Myocyte (in vitro differentiated cells): Measurements from ENCODE around the gene SLC34A3. TPM values are rescaled to one million over a fixed set of nuclear protein-coding genes. Genes with fewer than 3 reads are reported as not detected.
"Not testable (repeated sequence)": the region's sequence is repeated elsewhere in the genome, so short reads cannot be mapped to it uniquely, and the experiment has no call there.

Source experiments
- DNase-seq: peaks from one replicate; pipeline ENCODE4 v3.0.0-alpha.2; 2012; ENCODE audit warnings: low read depth
- total RNA-seq: library from RNA; depleted of rRNA; stranded (reverse); fragments of >200 nt; gene quantifications from 2 replicates; pipeline ENCODE4 v1.2.3, GENCODE V29; 2014

SLC34A3 gene
- total RNA-seq, 1 donor from 2014 or later = 0.56 TPM

- DNase-seq = peak; percentile 48
These were observed 24.9 kb downstream of the SLC34A3 start for GRCh38 chr9:137255448-137256114.

- DNase-seq = no peak
These were observed 25.7 kb downstream of the SLC34A3 start for GRCh38 chr9:137256362-137256761.

GRCh38 chr9:137256856-137257255 is 26.2 kb downstream of the SLC34A3 start:
- no peak for DNase-seq

GRCh38 chr9:137262173-137262908 is 31.6 kb downstream of the SLC34A3 start:
- not testable (repeated sequence) for DNase-seq

- DNase-seq = no peak
These were observed 32.2 kb downstream of the SLC34A3 start for GRCh38 chr9:137262909-137263285.

- DNase-seq = no peak
These were observed 32.8 kb downstream of the SLC34A3 start for GRCh38 chr9:137263506-137263905.

GRCh38 chr9:137264067-137264466 is 33.4 kb downstream of the SLC34A3 start:
- DNase-seq = no peak

- no peak for DNase-seq
These were observed 34.9 kb downstream of the SLC34A3 start for GRCh38 chr9:137265496-137266161.

- DNase-seq = no peak
These were observed 35.4 kb downstream of the SLC34A3 start for GRCh38 chr9:137266162-137266527.

GRCh38 chr9:137266585-137267453 is 36.1 kb downstream of the SLC34A3 start:
- no peak for DNase-seq

GRCh38 chr9:137267933-137268355 is 37.2 kb downstream of the SLC34A3 start:
- no peak for DNase-seq

- DNase-seq = no peak
These were observed 38.0 kb downstream of the SLC34A3 start for GRCh38 chr9:137268538-137269201.

- peak; percentile 24 for DNase-seq
These were observed 38.6 kb downstream of the SLC34A3 start for GRCh38 chr9:137269231-137269772.

GRCh38 chr9:137270929-137271695 is 40.4 kb downstream of the SLC34A3 start:
- peak; percentile 57 for DNase-seq

GRCh38 chr9:137271696-137272076 is 41.0 kb downstream of the SLC34A3 start:
- DNase-seq = no peak

- DNase-seq = no peak
These were observed 41.8 kb downstream of the SLC34A3 start for GRCh38 chr9:137272241-137273094.

- DNase-seq = no peak
These were observed 42.4 kb downstream of the SLC34A3 start for GRCh38 chr9:137273095-137273490.

- no peak for DNase-seq
These were observed 43.1 kb downstream of the SLC34A3 start for GRCh38 chr9:137273611-137274320.
